NB4 (cell line): ENCODE results near the gene NRAP.

ENCODE experiments used
- CTCF ChIP-seq: IDR thresholded peaks from one replicate; pipeline ENCODE4 v1.5.1; 2012; ENCODE audit warnings: low read depth, low read length
- MYC ChIP-seq: IDR thresholded peaks from 2 replicates; pipeline ENCODE4 v1.6.1; 2011; ENCODE audit warnings: low read depth, low read length
- POLR2A ChIP-seq: IDR thresholded peaks from 2 replicates; pipeline ENCODE4 v1.6.1; 2011; ENCODE audit warnings: mild to moderate bottlenecking; ENCODE audit not compliant: insufficient read length; ENCODE audit errors: extremely low read depth
- TF ChIP-seq, protein P1 (sequence below): IDR thresholded peaks from 2 replicates; pipeline ENCODE4 v1.6.1; 2011; ENCODE audit warnings: low read depth, low read length

DNA sequence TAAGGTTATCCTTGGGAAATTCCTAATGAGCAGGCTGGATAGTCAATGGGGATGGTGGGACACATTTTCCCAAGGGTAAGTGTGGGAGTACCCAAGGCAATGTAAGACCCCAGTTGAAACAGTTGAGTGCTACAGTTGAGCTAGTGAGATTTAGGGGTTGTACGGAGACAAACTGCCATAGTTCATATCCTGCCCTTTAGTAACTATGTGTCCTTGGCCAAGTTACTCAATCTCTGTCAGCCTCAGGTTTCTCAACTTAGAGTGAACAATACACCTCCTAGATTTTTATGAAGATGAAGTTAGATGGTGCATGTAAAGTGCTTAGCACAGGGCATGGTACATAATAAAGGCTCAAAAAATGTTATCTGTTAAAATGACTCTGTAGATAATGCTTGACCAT, 90.5 kb downstream of the NRAP start:
- TF ChIP-seq CTCF, result no peak
- TF ChIP-seq POLR2A, result no peak
- TF ChIP-seq, protein P1, sequence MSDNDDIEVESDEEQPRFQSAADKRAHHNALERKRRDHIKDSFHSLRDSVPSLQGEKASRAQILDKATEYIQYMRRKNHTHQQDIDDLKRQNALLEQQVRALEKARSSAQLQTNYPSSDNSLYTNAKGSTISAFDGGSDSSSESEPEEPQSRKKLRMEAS, result no peak
- no peak for TF ChIP-seq MYC
